Erythroblast (primary cell): ENCODE results near the gene PRICKLE2.

ENCODE experiments used
- GATA1 ChIP-seq: IDR thresholded peaks from 2 replicates; pipeline ENCODE4 v1.6.1; 2011; ENCODE audit warnings: low read depth, mild to moderate bottlenecking, control low read depth, low read length, moderate library complexity
- POLR2A ChIP-seq: IDR thresholded peaks from 2 replicates; pipeline ENCODE4 v1.6.1; 2011; ENCODE audit warnings: mild to moderate bottlenecking, low read length

- TF ChIP-seq POLR2A (no peak), GATA1 (no peak)
Measured at GRCh38 chr3:64238971-64239667, 13.9 kb upstream of the PRICKLE2 start.
